Panc1 (cell line): Measurements from ENCODE around the gene SLC51B. TPM values are rescaled to one million over a fixed set of nuclear protein-coding genes. Genes with fewer than 3 reads are reported as not detected.

ENCODE experiments used
- ATAC-seq: fragments of 200-7000 bp; cut with Tn5 transposase; 2 replicates; pipeline ENCODE4 v1.9.1; 2020; ENCODE audit warnings: mild to moderate bottlenecking, moderate library complexity
- BruUV-seq: library from RNA; stranded (reverse); fragments of 400-500 nt; replicated peaks from 2 replicates; lab custom pipeline; 2021; lab: Mats Ljungman, UMichigan
- CTCF ChIA-PET: fragments of 300-600 bp; sonication (Branson Sonifier 250); formaldehyde crosslinking; loops from one replicate; lab custom pipeline; 2022; ENCODE audit warnings: antibody characterized with exemption; lab: Charles Lee
- POLR2A ChIA-PET: fragments of 300-600 bp; sonication (Branson Sonifier 250); formaldehyde crosslinking; loops from one replicate; lab custom pipeline; 2022; ENCODE audit warnings: antibody characterized with exemption; lab: Charles Lee
- DNase-seq: peaks from one replicate; pipeline ENCODE4 v3.0.0-alpha.2; 2010; ENCODE audit warnings: low read depth, low spot score
- H3K27ac ChIP-seq: 2 replicates; pipeline ENCODE4 v1.5.1; 2011; ENCODE audit warnings: mild to moderate bottlenecking, low read length, inconsistent platforms
- H3K27me3 ChIP-seq: fragments of 200-500 bp; sonication (Bioruptor generic); 2 replicates; pipeline ENCODE4 v1.6.0; 2014; ENCODE audit warnings: low read length, inconsistent platforms; ENCODE audit not compliant: control insufficient read depth, insufficient read depth
- H3K36me3 ChIP-seq: fragments of 200-500 bp; sonication (Bioruptor generic); 2 replicates; pipeline ENCODE4 v1.5.1; 2014; ENCODE audit warnings: inconsistent platforms, mild to moderate bottlenecking, low read length, moderate library complexity; ENCODE audit not compliant: control insufficient read depth, insufficient read depth
- H3K4me1 ChIP-seq: 2 replicates; pipeline ENCODE4 v1.5.1; 2011; ENCODE audit warnings: inconsistent platforms, mild to moderate bottlenecking, low read length, moderate library complexity; ENCODE audit not compliant: control insufficient read depth, insufficient read depth
- H3K4me3 ChIP-seq, 2 experiments: 2 replicates each; pipeline ENCODE4 v1.5.1; 2011 to 2012; ENCODE audit warnings: low read depth in 2 of 2, low read length in 2 of 2, mild to moderate bottlenecking in 2 of 2, inconsistent platforms in 1 of 2, moderate library complexity in 1 of 2
- H3K9me3 ChIP-seq: fragments of 200-500 bp; sonication (Bioruptor generic); 2 replicates; pipeline ENCODE4 v1.5.1; 2014; ENCODE audit warnings: low read depth, mild to moderate bottlenecking, inconsistent platforms, low read length, moderate library complexity; ENCODE audit not compliant: control insufficient read depth, insufficient read depth
- POLR2AphosphoS5 ChIP-seq: IDR thresholded peaks from 2 replicates; pipeline ENCODE4 v1.6.1; 2012; ENCODE audit warnings: mild to moderate bottlenecking, low read depth, low read length, moderate library complexity
- SIN3A ChIP-seq: IDR thresholded peaks from 2 replicates; pipeline ENCODE4 v1.6.1; 2012; ENCODE audit warnings: low read depth, mild to moderate bottlenecking, low read length, moderate library complexity, borderline replicate concordance; ENCODE audit not compliant: insufficient read depth
- TCF7L2 ChIP-seq: IDR thresholded peaks from 2 replicates; pipeline ENCODE4 v1.6.1; 2011; ENCODE audit warnings: mild to moderate bottlenecking, low read depth, low read length, inconsistent platforms
- in situ Hi-C: cut with HindIII; loops from 2 replicates; pipeline ENCODE4 v1.10.0; 2016; ENCODE audit warnings: low sequenced_read_pairs, low pct_unique_long_range_greater_than_20kb
- intact Hi-C: fragments of 100-400 bp; cut with micrococcal nuclease; formaldehyde crosslinking; loops from one replicate; pipeline ENCODE4 v1.10.0; 2022; ENCODE audit not compliant: unreplicated experiment
- total RNA-seq: library from RNA; stranded (reverse); gene quantifications from one replicate; pipeline ENCODE4 v1.2.1, GENCODE V29; 2021; ENCODE audit not compliant: unreplicated experiment
- TF ChIP-seq, protein P1 (sequence below): fragments of 450-650 bp; IDR thresholded peaks from 2 replicates; pipeline ENCODE4 v1.5.1; 2017; ENCODE audit warnings: mild to moderate bottlenecking
- TF ChIP-seq, protein P2 (sequence below), 2 experiments: IDR thresholded peaks; 2 replicates each; pipeline ENCODE4 v1.6.1; 2011 to 2012; ENCODE audit warnings: low read depth in 2 of 2, control low read depth in 1 of 2, low read length in 1 of 2, mild to moderate bottlenecking in 1 of 2, moderate library complexity in 1 of 2; ENCODE audit not compliant: insufficient read depth in 1 of 2

Gene SLC51B
- total RNA-seq, 1 experiment from 2014 or later = 0.51 TPM

DNA sequence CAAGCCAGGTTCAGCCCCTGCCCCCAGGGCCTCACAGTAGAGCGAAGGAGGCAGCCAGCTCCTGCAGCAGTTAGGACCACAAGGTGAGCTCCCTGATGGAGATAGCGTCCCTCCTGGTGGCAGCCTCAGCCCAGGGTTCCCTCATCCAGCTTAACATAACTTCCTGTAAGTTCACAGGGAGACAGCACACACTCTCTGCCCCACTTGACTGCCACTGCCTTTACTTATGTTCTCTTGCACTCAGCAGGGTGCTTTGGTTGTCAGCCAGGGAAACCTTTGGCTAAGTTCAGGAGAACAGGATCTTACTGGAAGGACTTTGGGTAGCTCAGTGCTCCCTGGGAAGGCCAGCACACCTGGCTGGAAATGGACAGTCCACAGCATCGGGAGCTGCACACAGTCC, 42.2 kb downstream of the SLC51B start:
- H3K4me3 ChIP-seq = no peak overlapping the region
- ChIA-PET POLR2A (interaction anchor here (0.6 to 0.7 kb wide), 2 partner anchors 35 to 185 kb away, joined by 3 read pairs; no protein-coding TSS in a partner anchor), CTCF (interaction anchor here (0.6 to 1.7 kb wide), 3 partner anchors 26 to 54 kb away, joined by 4 to 9 read pairs (median 9); no protein-coding TSS in a partner anchor)
- in situ Hi-C loops (no loop called here), intact Hi-C loops (no loop called here)
- ATAC-seq (no peak), DNase-seq (no peak)
- no peaks in the 10 kb centered on the region; the same call in 1 of the 2 replicates for H3K27me3 ChIP-seq
- peaks cover 13% of the 10 kb centered on the region for H3K4me1 ChIP-seq
- H3K36me3 ChIP-seq = no peaks in the 10 kb centered on the region
- no peak overlapping the region for H3K27ac ChIP-seq
- H3K9me3 ChIP-seq = no peaks in the 10 kb centered on the region
- BruUV-seq = no TSS peak
- TF ChIP-seq, protein P1, sequence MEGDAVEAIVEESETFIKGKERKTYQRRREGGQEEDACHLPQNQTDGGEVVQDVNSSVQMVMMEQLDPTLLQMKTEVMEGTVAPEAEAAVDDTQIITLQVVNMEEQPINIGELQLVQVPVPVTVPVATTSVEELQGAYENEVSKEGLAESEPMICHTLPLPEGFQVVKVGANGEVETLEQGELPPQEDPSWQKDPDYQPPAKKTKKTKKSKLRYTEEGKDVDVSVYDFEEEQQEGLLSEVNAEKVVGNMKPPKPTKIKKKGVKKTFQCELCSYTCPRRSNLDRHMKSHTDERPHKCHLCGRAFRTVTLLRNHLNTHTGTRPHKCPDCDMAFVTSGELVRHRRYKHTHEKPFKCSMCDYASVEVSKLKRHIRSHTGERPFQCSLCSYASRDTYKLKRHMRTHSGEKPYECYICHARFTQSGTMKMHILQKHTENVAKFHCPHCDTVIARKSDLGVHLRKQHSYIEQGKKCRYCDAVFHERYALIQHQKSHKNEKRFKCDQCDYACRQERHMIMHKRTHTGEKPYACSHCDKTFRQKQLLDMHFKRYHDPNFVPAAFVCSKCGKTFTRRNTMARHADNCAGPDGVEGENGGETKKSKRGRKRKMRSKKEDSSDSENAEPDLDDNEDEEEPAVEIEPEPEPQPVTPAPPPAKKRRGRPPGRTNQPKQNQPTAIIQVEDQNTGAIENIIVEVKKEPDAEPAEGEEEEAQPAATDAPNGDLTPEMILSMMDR = no peak
- TF ChIP-seq TCF7L2 (no peak), SIN3A (no peak), POLR2AphosphoS5 (no peak)
- TF ChIP-seq, protein P2, sequence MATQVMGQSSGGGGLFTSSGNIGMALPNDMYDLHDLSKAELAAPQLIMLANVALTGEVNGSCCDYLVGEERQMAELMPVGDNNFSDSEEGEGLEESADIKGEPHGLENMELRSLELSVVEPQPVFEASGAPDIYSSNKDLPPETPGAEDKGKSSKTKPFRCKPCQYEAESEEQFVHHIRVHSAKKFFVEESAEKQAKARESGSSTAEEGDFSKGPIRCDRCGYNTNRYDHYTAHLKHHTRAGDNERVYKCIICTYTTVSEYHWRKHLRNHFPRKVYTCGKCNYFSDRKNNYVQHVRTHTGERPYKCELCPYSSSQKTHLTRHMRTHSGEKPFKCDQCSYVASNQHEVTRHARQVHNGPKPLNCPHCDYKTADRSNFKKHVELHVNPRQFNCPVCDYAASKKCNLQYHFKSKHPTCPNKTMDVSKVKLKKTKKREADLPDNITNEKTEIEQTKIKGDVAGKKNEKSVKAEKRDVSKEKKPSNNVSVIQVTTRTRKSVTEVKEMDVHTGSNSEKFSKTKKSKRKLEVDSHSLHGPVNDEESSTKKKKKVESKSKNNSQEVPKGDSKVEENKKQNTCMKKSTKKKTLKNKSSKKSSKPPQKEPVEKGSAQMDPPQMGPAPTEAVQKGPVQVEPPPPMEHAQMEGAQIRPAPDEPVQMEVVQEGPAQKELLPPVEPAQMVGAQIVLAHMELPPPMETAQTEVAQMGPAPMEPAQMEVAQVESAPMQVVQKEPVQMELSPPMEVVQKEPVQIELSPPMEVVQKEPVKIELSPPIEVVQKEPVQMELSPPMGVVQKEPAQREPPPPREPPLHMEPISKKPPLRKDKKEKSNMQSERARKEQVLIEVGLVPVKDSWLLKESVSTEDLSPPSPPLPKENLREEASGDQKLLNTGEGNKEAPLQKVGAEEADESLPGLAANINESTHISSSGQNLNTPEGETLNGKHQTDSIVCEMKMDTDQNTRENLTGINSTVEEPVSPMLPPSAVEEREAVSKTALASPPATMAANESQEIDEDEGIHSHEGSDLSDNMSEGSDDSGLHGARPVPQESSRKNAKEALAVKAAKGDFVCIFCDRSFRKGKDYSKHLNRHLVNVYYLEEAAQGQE (IDR thresholded peaks at IDR 0.05; ENCODE audit: insufficient read depth in 1 of 2, low read depth in 2 of 2, low read length in 1 of 2) = no peak

DNA sequence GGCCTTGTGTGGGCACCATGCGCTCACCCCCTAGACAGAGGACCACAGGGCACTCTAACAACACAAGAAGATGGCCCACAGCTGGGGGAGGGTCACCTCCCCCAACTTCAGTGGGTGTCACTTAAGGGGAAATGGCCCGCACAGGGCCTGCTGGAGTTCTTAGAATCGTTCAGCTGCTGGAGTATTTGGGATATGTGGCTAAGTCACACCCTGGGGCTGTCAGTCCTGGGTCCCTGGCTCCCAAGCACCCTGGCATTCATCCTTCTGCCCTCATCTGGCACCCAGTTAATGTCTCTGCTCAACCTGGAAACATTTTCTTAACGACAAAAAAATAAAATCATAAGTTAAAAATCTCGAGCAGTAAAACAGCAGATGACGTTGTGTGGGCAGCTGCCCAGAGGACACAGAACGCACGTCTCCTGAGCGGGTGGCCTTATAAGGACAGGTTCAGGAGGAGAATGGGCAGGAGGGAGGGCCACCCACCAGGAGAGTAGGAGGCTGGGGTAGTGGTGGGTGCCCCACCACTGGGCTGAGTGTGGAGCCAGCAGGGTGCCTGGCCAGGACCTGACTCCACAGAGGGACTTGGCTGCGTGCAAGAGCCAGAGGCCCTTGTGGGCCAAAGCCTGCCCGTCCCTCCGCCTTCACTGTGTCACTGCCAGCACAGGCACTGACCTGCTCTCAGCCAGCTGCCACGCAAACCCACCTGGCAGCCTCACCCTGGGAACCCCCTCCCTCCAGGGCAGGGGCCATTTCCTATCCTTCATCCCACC, 42.9 kb downstream of the SLC51B start:
- Histone ChIP-seq H3K9me3 (no peaks in the 10 kb centered on the region), H3K27ac (no peak overlapping the region), H3K4me3 (no peak overlapping the region), H3K4me1 (peaks cover 13% of the 10 kb centered on the region), H3K27me3 (no peaks in the 10 kb centered on the region), H3K36me3 (no peaks in the 10 kb centered on the region)
- POLR2A ChIA-PET = interaction anchor here (0.6 kb wide), 1 partner anchor 35 kb away, joined by 3 read pairs; no protein-coding TSS in a partner anchor
- in situ Hi-C loops (no loop called here), intact Hi-C loops (no loop called here)
- CTCF ChIA-PET = interaction anchor here (0.6 to 1.7 kb wide), 3 partner anchors 26 to 54 kb away, joined by 4 to 9 read pairs (median 9); no protein-coding TSS in a partner anchor
- DNase-seq (no peak), ATAC-seq (no peak)
- TF ChIP-seq, protein P1 = no peak
- TF ChIP-seq TCF7L2 = no peak
- TF ChIP-seq POLR2AphosphoS5 = no peak
- TF ChIP-seq SIN3A = no peak
- TF ChIP-seq, protein P2 (IDR thresholded peaks at IDR 0.05; ENCODE audit: insufficient read depth in 1 of 2, low read depth in 2 of 2, low read length in 1 of 2) = no peak
- no TSS peak for BruUV-seq
